Cerebellar cortex (tissue), 1 donor: ENCODE results near the gene HOXA11.

Experiments
- DNase-seq: peaks from one replicate; pipeline ENCODE4 v3.0.0-alpha.2; 2015; ENCODE audit warnings: low spot score

Gene HOXA11

DNA sequence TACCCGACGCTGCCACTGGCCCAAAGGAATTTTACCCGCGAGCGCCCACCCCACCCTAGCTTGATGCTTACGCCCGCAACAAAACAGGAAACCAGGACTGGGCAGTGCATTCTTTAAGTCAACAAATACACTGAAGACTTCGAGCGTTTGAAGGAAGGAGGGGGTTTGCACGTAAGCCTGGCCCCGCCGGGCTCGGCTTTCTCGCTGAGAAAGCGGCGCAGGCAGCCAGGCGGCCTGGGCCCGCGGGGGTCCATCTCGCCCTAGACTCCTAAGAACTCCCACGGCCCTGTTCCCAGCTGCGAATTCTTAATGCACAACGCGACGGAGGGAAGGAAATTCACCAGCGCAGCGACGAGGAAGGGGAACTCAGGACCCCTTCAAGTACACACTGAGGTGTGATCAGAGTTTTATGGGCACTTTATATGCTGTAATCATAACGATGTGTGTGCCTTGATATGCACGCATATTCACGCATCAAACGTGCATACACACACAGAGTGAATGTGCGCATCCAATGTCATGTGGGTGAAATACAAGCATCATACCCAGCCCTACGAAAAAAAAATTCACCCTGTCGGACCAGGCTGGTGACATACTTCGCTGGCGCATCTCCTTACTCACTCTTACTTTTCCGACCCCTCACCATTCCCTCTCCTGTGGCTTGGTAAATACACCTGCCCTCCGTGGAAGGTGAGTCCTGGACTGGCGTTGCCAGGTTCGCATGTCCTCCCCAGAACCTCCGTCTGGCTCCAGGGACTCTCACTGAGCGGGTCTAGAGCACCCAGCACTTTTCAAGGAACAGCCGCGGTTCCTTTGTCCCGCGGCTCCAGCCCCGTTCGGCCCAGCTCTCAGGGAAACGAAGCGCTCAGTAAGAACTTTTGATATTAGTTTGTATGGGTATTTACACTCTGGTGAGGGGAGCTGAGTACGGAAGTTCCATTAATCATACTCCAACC lies 20.6 kb upstream of the HOXA11 start:
- no peak for DNase-seq

DNA sequence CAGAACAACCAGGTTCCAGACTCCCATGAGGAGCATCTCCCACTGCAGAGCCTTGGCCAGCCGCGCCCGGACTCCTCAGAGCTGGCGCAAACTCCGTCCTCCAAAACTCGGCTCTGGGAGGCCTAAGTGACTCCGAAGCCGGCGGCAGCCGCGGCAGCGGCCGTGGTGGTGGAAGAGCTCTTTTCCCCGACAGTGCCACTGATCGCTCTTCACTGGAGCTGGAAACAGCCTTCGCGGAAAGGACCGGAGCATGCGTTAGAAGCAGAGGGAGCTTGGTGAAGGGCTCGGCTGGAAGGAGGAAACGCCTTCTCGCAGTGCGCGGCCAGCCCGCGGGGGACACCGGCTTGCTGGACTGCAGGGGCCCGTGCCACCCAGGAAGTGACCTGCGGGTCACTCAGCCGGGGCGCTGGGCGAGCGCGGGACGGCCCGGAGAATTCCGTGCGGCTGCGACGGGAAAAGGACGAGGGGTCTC lies 19.9 kb upstream of the HOXA11 start:
- no peak for DNase-seq

- no peak for DNase-seq
Observed at GRCh38 chr7:27203964-27204594, 19.0 kb upstream of the HOXA11 start.

DNA sequence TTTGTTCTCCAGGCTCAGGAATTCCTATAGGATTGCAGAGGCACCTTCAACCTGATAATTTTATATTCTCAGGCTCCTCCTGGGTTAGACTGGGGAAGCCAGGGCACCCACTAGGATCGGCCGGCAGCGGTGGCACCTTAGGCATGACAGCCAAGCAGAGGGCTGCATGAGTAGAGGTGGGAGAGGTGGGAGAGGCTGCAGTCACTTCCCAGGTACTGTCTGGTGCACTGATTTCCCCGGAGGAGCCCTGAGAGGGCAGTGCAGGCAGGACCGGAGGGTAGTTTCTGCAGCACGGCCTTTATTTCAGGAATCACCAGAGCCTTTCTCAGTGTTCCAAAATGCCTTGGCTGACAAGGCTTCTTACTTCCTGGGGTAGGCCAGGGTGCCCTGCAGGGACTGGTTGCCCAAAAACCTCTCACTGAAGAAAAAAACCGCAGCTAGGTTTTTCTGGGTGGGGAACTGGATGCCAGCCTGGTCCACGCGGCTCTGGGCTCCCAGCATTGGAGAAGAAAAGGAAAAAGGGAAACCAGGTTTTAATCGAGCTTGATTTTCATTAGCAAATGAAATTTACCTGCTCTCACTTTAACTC lies 18.4 kb upstream of the HOXA11 start:
- DNase-seq: no peak

GRCh38 chr7:27202862-27203134 lies 17.8 kb upstream of the HOXA11 start:
- DNase-seq: no peak

- no peak for DNase-seq
Observed at GRCh38 chr7:27202018-27202861, 17.2 kb upstream of the HOXA11 start.

DNA sequence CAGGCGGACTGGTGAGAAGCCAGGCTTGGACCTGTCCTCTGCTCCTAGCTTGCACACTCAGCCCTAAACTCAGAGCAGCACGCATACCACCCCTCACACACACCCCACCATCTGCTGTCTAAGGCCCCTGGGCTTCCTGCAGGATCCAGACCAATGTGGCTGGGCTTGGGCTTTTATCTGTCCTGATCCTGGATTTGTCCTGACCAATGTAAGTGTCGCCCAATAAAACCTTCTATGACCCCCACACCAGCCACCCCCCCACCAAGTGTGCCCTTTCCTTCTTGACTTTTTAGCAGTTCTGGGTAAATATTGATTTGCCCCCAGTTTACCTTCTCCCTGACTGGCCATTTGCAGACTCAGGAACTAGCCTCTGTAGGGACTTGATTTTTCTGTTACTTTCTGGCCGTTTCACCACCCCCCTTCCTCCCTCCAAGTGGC lies 16.6 kb upstream of the HOXA11 start:
- no peak for DNase-seq

DNA sequence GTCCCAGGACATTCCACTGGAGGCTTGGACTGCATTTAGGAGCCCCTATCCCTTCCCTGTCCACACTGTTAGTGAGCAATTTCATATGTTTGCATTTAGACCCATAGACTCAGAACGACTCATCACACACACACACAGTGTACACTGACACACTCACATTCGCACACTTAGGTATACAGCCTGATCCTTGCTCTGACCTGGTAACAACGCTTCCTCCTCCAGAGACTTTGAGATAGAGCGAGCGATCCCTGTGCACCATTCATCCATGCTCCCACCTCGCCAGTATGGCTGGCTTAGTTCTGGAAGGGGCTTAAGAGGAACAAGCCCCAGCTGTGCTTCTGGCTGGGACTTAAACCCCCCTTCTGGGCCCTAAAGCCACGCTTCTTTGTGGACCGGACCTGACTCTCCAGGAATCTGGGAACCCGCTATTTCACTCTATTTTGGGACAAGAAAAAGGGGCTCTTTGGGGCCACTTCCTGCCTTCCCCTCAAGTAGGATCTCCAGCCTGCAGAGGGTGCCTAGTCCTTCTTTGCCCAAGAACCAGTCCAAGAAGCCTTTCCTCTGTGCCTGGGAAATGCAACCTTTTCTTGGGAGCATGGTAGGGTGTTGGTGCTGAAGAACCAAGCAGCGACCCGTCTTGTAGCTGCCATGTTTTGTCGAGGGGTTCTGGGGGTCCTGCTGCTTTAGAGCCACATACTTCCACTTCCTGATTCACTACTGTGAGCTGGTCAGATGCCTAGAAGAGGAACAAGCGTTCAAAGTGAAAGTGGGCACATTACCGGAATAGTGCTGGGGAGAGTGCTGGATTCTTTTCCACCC lies 15.9 kb upstream of the HOXA11 start:
- DNase-seq: no peak

- DNase-seq: no peak
Observed at GRCh38 chr7:27199849-27200760, 15.1 kb upstream of the HOXA11 start, which contains the start of gene HOXA13. HOXA13 (minus strand) TSS chr7:27200091; CDS start chr7:27200077, 14 bp downstream.

GRCh38 chr7:27198871-27199801 lies 14.1 kb upstream of the HOXA11 start:
- no peak for DNase-seq

- DNase-seq: no peak
Observed at GRCh38 chr7:27198138-27198841, 13.3 kb upstream of the HOXA11 start.

GRCh38 chr7:27197137-27198042 lies 12.4 kb upstream of the HOXA11 start:
- DNase-seq: no peak

GRCh38 chr7:27196287-27196767 lies 11.3 kb upstream of the HOXA11 start:
- peak; percentile 65 for DNase-seq

DNA sequence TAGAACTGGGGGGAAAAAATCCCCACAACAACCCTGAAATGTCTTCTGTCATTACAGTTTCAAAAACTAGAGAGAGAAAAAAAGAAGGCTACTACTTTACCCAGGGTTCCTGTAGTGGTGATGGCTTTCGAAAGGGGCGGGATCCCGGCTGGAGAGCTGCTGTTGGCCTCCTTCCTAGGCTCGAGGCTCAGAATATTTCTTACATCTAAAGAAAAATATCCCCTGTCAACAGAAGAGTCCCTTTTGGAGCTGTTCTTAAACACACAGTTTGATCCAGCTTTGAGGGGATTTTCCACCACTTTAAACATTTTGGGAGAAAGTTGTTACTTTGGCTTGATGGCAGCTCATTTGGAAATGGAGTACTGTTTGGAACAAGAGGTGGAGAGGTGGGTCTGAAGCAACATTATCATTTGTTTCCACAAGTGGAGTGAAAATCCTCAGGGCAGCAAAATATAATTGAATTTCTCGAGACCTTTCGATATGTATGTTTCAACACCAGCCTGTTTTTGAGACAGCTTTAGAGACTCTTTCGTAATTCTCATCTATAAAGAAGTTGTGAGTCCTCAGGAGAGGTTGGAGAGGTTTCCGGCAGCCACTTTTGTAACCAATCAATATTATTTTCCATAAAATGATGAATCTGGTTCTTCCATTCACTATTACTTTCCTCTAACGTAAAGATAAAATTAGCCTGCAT lies 9.8 kb upstream of the HOXA11 start:
- no peak for DNase-seq

GRCh38 chr7:27194002-27194352 lies 8.9 kb upstream of the HOXA11 start:
- no peak for DNase-seq

GRCh38 chr7:27193335-27194001 lies 8.4 kb upstream of the HOXA11 start:
- DNase-seq: no peak
